ENCODE measurements around the gene ZNF502. TPM values are rescaled to one million over a fixed set of nuclear protein-coding genes. Genes with fewer than 3 reads are reported as not detected.

ZNF502 gene
- 5.0 and 8.2 TPM in 2 replicates for total RNA-seq

GRCh38 chr3:44712455-44713075, at the start of gene ZNF502:
Gene ZNF502, plus strand, starts transcription at chr3:44712660. Its CDS starts 7,602 bp downstream, at chr3:44720262.

GRCh38 chr3:44729384-44729910, 17.0 kb downstream of the ZNF502 start, which contains the start of gene ZNF501:
Gene ZNF501, plus strand, starts transcription at chr3:44729635. Its CDS starts 4,787 bp downstream, at chr3:44734422.

GRCh38 chr3:44761424-44762169, 49.1 kb downstream of the ZNF502 start, which contains the start of the genes KIAA1143 and KIF15:
Gene KIAA1143, minus strand, starts transcription at chr3:44761619. Its CDS starts 17 bp downstream, at chr3:44761602.
Gene KIF15, plus strand, starts transcription at chr3:44761794. Its CDS starts 72 bp downstream, at chr3:44761866.

Other genes with a start within 250 kb of the ZNF502 start
- gene ZNF445, start 235.0 kb upstream of the ZNF502 start, total RNA-seq, result 9.8 and 10.2 TPM in 2 replicates
- 6.1 and 9.0 TPM in 2 replicates for gene ZKSCAN7, start 157.5 kb upstream of the ZNF502 start, total RNA-seq
- gene ZNF660, start 127.7 kb upstream of the ZNF502 start, total RNA-seq, result 3.2 and 6.1 TPM in 2 replicates
- gene ZNF197, start 87.6 kb upstream of the ZNF502 start, total RNA-seq, result 21.6 and 22.9 TPM in 2 replicates
- 12.4 and 12.7 TPM in 2 replicates for gene ZNF35, start 63.9 kb upstream of the ZNF502 start, total RNA-seq
- gene ZNF501, start 17.0 kb downstream of the ZNF502 start, total RNA-seq, result 6.9 and 9.5 TPM in 2 replicates
- gene KIAA1143, start 49.0 kb downstream of the ZNF502 start, total RNA-seq, result 36.5 and 38.9 TPM in 2 replicates
- 4.1 and 8.4 TPM in 2 replicates for gene KIF15, start 49.1 kb downstream of the ZNF502 start, total RNA-seq
- gene TMEM42, start 149.3 kb downstream of the ZNF502 start, total RNA-seq, result 16.1 and 16.7 TPM in 2 replicates
- gene TGM4, start 161.9 kb downstream of the ZNF502 start, total RNA-seq, result not detected in 2 replicates